Measurements from ENCODE around the gene NBPF6.
"Not testable (repeated sequence)": the region's sequence is repeated elsewhere in the genome, so short reads cannot be mapped to it uniquely, and the experiment has no call there.

Gene NBPF6, protein sequence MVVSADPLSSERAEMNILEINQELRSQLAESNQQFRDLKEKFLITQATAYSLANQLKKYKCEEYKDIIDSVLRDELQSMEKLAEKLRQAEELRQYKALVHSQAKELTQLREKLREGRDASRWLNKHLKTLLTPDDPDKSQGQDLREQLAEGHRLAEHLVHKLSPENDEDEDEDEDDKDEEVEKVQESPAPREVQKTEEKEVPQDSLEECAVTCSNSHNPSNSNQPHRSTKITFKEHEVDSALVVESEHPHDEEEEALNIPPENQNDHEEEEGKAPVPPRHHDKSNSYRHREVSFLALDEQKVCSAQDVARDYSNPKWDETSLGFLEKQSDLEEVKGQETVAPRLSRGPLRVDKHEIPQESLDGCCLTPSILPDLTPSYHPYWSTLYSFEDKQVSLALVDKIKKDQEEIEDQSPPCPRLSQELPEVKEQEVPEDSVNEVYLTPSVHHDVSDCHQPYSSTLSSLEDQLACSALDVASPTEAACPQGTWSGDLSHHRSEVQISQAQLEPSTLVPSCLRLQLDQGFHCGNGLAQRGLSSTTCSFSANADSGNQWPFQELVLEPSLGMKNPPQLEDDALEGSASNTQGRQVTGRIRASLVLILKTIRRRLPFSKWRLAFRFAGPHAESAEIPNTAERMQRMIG

DNA sequence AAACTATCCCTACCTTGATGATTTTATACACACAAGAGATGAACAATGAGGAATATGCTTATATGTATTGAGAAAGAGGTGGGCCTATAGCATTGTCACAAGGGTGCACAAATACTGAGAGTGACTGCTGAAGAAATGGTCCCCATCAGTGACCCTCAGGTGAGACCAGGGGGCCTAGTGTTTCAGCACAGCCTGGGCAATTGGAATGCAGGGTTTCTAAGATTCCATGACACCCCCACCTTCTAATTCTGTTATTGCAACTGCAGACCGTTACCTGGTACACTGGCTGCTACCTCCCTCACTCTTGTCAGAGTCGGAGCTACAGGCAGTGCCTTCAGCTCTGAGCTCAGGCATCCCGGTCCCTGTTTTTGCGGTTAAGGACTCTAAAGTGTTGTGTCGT lies at the start of gene NBPF6:
TSS of gene NBPF6 (plus strand) at position 301 of the 400 bp plus-strand sequence. CDS start 259 bp downstream, outside the sequence.
- H3K4me3 ChIP-seq (ENCODE audit: low read depth, low read length); H3K4me1 ChIP-seq (ENCODE audit: control insufficient read depth, insufficient read depth, low read length); H3K27ac ChIP-seq (ENCODE audit: low read depth, low read length); H3K27me3 ChIP-seq (ENCODE audit: control insufficient read depth, insufficient read depth, low read length); H3K36me3 ChIP-seq (ENCODE audit: control insufficient read depth, insufficient read depth, low read length); H3K9ac ChIP-seq (ENCODE audit: low read length); H3K9me3 ChIP-seq (ENCODE audit: control insufficient read depth, insufficient read depth, low read depth, low read length): not testable (repeated sequence)

GRCh38 chr1:108411098-108411833 lies 38.9 kb upstream of the NBPF6 start:
- H3K9me3 ChIP-seq (ENCODE audit: control insufficient read depth, insufficient read depth, low read depth, low read length); H3K4me1 ChIP-seq (ENCODE audit: control insufficient read depth, insufficient read depth, low read length); H3K36me3 ChIP-seq (ENCODE audit: control insufficient read depth, insufficient read depth, low read length); H3K9ac ChIP-seq (ENCODE audit: low read length); H3K27ac ChIP-seq (ENCODE audit: low read depth, low read length); H3K27me3 ChIP-seq (ENCODE audit: control insufficient read depth, insufficient read depth, low read length); H3K4me3 ChIP-seq (ENCODE audit: low read depth, low read length): not testable (repeated sequence)

DNA sequence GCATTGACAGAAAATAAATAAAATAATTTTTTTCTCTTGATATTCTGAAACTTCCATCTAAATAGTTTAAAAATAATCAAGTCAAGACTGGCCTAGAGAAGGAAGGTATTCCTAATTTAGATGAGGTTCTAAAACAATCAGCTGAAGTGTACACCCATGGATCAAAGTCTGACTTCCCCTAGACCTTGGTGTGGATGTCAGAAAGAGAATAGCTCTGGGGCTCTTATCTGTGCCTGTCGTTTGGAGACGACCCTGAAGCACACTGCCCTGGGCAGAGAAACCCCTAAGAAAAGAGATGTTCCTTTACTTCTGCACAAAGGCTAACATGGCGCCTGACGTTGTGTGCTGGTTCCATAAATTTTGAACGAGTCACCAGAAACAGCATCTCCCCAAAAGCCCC lies 30.0 kb upstream of the NBPF6 start:
- not testable (repeated sequence) for H3K27ac ChIP-seq (ENCODE audit: low read depth, low read length); H3K9me3 ChIP-seq (ENCODE audit: control insufficient read depth, insufficient read depth, low read depth, low read length); H3K4me1 ChIP-seq (ENCODE audit: control insufficient read depth, insufficient read depth, low read length); H3K9ac ChIP-seq (ENCODE audit: low read length); H3K36me3 ChIP-seq (ENCODE audit: control insufficient read depth, insufficient read depth, low read length); H3K4me3 ChIP-seq (ENCODE audit: low read depth, low read length); H3K27me3 ChIP-seq (ENCODE audit: control insufficient read depth, insufficient read depth, low read length)

DNA sequence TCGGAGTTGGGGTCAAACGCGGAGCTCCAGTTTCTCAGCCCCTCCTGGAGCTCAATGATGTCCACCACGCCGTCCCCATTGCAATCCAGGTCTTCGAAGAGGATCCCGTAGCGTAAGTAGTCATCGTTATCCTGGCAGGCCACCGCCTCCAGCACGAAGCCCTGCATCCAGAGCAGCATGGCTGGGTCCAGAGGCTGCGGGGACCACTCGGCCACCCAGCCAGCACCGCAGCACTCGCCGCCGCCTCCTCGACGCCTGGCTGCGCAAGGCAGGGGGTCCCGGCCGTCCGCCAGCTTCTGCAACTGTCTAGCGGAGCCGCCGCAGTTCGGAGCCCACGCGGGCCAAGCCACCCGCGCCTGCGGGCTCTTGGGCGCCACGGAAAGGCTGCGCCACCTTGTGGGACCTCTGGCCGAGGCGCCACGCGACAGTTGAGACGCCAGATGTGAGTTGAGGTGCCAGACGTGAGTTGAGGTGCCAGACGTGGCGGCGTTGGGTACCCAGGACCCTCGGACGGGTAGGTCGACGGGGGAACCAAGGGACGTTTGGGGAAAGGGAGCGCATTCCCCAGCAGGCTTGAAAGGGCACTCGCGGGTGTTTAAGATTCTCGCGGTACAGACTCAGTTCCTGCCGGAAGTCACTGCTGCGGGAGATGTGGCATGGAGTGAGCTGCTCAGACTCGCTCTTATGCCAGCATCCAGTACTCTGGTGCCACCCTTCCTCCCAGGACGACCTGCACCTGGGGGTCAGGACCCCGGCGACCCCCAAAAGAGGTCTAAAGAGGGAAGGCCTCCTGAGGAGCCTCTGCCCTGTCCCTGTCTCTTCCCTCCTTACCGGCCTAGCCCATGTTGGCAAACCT lies 28.9 kb upstream of the NBPF6 start:
- not testable (repeated sequence) for H3K4me3 ChIP-seq (ENCODE audit: low read depth, low read length); H3K9me3 ChIP-seq (ENCODE audit: control insufficient read depth, insufficient read depth, low read depth, low read length); H3K36me3 ChIP-seq (ENCODE audit: control insufficient read depth, insufficient read depth, low read length); H3K27me3 ChIP-seq (ENCODE audit: control insufficient read depth, insufficient read depth, low read length); H3K4me1 ChIP-seq (ENCODE audit: control insufficient read depth, insufficient read depth, low read length); H3K27ac ChIP-seq (ENCODE audit: low read depth, low read length); H3K9ac ChIP-seq (ENCODE audit: low read length)

DNA sequence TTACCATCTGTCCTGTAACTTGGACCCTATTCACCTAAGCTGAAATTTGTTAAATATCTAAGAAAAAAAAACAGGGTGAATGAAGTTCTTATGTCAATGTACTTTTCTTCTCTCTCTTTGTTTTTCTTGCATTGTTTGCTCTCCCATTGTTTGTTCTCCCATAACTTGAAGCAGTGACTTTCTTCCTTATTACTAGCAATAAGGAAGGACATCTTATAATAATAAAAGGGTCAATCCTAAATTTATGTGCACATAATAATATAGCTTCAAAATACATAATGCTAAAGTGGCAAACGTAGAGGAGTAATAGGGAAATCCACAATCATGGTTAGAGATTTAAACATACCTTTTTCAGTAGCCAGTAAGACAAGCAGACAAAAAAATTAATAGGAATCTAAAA lies 23.3 kb upstream of the NBPF6 start:
- H3K9ac ChIP-seq (ENCODE audit: low read length); H3K27me3 ChIP-seq (ENCODE audit: control insufficient read depth, insufficient read depth, low read length); H3K4me3 ChIP-seq (ENCODE audit: low read depth, low read length); H3K4me1 ChIP-seq (ENCODE audit: control insufficient read depth, insufficient read depth, low read length); H3K9me3 ChIP-seq (ENCODE audit: control insufficient read depth, insufficient read depth, low read depth, low read length); H3K36me3 ChIP-seq (ENCODE audit: control insufficient read depth, insufficient read depth, low read length); H3K27ac ChIP-seq (ENCODE audit: low read depth, low read length): not testable (repeated sequence)

DNA sequence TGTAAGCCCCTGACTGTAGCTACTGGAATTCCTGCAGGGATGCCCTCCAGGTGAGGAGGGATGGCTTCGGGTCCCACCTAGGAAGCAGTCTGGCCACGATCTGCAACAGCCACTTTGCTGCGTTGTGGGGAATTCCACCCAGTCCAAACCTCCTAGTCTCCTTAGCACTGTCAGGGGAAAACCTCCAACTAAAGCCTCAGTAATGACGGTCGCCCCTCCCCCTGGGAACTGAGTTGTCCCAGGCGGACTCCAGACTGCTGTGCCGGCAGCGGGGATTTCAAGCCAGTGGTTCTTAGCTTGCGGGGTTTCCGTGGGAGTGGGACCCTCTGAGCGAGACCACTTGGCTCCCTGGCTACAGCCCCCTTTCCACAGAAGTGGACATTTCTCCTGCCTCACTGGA lies 18.1 kb upstream of the NBPF6 start:
- H3K4me1 ChIP-seq (ENCODE audit: control insufficient read depth, insufficient read depth, low read length); H3K27me3 ChIP-seq (ENCODE audit: control insufficient read depth, insufficient read depth, low read length); H3K9me3 ChIP-seq (ENCODE audit: control insufficient read depth, insufficient read depth, low read depth, low read length); H3K4me3 ChIP-seq (ENCODE audit: low read depth, low read length); H3K27ac ChIP-seq (ENCODE audit: low read depth, low read length); H3K9ac ChIP-seq (ENCODE audit: low read length); H3K36me3 ChIP-seq (ENCODE audit: control insufficient read depth, insufficient read depth, low read length): not testable (repeated sequence)

DNA sequence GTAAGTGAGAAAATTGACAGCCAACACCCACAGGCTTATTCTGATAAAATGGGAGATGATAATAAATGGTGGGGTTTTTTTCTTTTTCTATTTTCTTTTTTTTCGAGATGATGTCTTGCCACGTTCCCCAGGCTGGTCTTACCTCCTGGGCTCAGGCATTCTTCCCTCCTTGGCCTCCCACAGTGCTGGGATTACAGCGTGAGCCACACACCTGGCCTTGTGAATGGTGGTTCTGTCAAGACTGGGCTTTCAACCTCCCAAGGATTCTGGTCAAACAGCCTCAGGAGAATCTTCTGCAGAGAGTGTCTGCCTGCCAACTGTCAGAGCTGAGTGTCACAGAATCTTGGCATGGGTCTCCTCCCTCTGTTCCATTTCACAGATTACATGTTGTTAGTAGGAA lies 16.7 kb upstream of the NBPF6 start:
- not testable (repeated sequence) for H3K27me3 ChIP-seq (ENCODE audit: control insufficient read depth, insufficient read depth, low read length); H3K4me1 ChIP-seq (ENCODE audit: control insufficient read depth, insufficient read depth, low read length); H3K9ac ChIP-seq (ENCODE audit: low read length)

DNA sequence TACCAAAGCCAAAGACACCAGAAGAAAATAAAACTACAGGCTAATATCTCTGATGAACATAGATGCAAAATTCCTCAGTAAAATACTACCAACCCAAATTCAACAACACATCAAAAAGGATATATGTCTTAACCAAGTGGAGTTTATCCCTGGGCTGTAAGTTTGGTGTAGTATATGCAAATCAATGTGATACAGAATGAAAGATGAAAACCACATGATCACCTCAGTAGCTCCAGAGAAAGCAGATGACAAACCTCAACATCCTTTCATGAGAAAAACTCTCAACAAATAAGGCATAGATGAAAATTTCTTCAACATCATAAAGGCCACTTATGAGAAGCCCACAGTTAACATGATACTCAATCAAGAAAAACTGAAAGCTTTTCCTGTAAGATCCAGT lies 11.6 kb upstream of the NBPF6 start:
- H3K36me3 ChIP-seq (ENCODE audit: control insufficient read depth, insufficient read depth, low read length); H3K4me1 ChIP-seq (ENCODE audit: control insufficient read depth, insufficient read depth, low read length); H3K4me3 ChIP-seq (ENCODE audit: low read depth, low read length); H3K27ac ChIP-seq (ENCODE audit: low read depth, low read length); H3K9ac ChIP-seq (ENCODE audit: low read length); H3K27me3 ChIP-seq (ENCODE audit: control insufficient read depth, insufficient read depth, low read length); H3K9me3 ChIP-seq (ENCODE audit: control insufficient read depth, insufficient read depth, low read depth, low read length): not testable (repeated sequence)

More for the DNA sequence above, 16.7 kb upstream of the NBPF6 start:
- not testable (repeated sequence) for H3K4me3 ChIP-seq (ENCODE audit: low read depth, low read length); H3K36me3 ChIP-seq (ENCODE audit: control insufficient read depth, insufficient read depth, low read length); H3K27ac ChIP-seq (ENCODE audit: low read depth, low read length); H3K9me3 ChIP-seq (ENCODE audit: control insufficient read depth, insufficient read depth, low read depth, low read length)

- not testable (repeated sequence) for H3K4me3 ChIP-seq (ENCODE audit: low read depth, low read length); H3K4me1 ChIP-seq (ENCODE audit: control insufficient read depth, insufficient read depth, low read length); H3K27me3 ChIP-seq (ENCODE audit: control insufficient read depth, insufficient read depth, low read length); H3K9me3 ChIP-seq (ENCODE audit: control insufficient read depth, insufficient read depth, low read depth, low read length); H3K36me3 ChIP-seq (ENCODE audit: control insufficient read depth, insufficient read depth, low read length); H3K9ac ChIP-seq (ENCODE audit: low read length); H3K27ac ChIP-seq (ENCODE audit: low read depth, low read length)
Measured at GRCh38 chr1:108454521-108454920, 4.4 kb downstream of the NBPF6 start.

DNA sequence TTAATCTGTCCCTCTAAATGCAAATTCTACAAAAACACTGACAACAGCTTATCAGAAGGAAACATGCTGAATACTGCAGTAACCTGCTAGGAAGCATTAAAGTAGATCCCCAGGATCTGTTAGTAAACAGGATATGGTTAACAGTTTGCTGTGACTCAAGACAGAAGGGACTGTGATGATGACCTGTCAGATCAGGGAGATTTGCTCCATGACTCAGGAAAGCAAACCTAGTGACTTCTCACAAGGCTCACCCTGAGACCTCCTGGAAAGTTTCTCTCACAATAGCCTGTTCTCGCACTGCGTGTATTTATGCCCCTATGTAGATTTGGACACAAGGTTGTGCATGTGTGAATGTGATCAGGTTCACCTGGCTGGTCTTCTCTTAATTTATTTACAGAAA lies 8.5 kb downstream of the NBPF6 start:
- not testable (repeated sequence) for H3K4me1 ChIP-seq (ENCODE audit: control insufficient read depth, insufficient read depth, low read length); H3K36me3 ChIP-seq (ENCODE audit: control insufficient read depth, insufficient read depth, low read length); H3K4me3 ChIP-seq (ENCODE audit: low read depth, low read length); H3K27ac ChIP-seq (ENCODE audit: low read depth, low read length); H3K9ac ChIP-seq (ENCODE audit: low read length); H3K27me3 ChIP-seq (ENCODE audit: control insufficient read depth, insufficient read depth, low read length); H3K9me3 ChIP-seq (ENCODE audit: control insufficient read depth, insufficient read depth, low read depth, low read length)

DNA sequence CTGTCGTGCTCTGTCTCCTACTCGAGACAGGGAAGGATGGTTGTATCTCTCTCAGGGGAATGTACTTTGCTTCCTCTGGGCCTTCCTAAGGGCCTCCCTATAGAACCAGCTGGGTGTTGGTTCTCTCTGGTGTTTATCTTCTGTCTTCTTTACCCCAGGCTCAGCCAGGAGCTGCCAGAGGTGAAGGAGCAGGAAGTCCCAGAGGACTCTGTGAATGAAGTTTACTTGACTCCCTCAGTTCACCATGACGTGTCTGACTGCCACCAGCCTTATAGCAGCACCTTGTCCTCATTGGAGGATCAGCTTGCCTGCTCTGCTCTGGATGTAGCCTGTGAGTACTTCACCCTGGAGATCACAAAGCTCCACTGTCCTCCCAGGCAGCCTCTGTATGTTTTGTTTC lies 11.6 kb downstream of the NBPF6 start:
- H3K27ac ChIP-seq (ENCODE audit: low read depth, low read length); H3K36me3 ChIP-seq (ENCODE audit: control insufficient read depth, insufficient read depth, low read length); H3K27me3 ChIP-seq (ENCODE audit: control insufficient read depth, insufficient read depth, low read length); H3K4me1 ChIP-seq (ENCODE audit: control insufficient read depth, insufficient read depth, low read length); H3K9me3 ChIP-seq (ENCODE audit: control insufficient read depth, insufficient read depth, low read depth, low read length); H3K9ac ChIP-seq (ENCODE audit: low read length); H3K4me3 ChIP-seq (ENCODE audit: low read depth, low read length): not testable (repeated sequence)
